Measurements from ENCODE around the gene METTL21C. TPM values are rescaled to one million over a fixed set of nuclear protein-coding genes. Genes with fewer than 3 reads are reported as not detected.

Gene METTL21C
- total RNA-seq, 1 donor from 2014 or later, result not detected

GRCh38 chr13:102667023-102667422 is 27.8 kb downstream of the METTL21C start:
- H3K27ac ChIP-seq, result no peak overlapping the region
- no peaks in the 10 kb centered on the region for H3K4me1 ChIP-seq
- no peaks in the 10 kb centered on the region for H3K27me3 ChIP-seq
- no peak for ATAC-seq
- H3K4me3 ChIP-seq, result no peak overlapping the region
- H3K36me3 ChIP-seq, result peaks cover 55% of the 10 kb centered on the region
- no peak for DNase-seq
- TF ChIP-seq CTCF (IDR thresholded peaks at IDR 0.05), result no peak
- intact Hi-C loops (cut with DNase I), result no loop called here
- no peaks in the 10 kb centered on the region for H3K9me3 ChIP-seq

- H3K4me3 ChIP-seq, result no peak overlapping the region
- TF ChIP-seq CTCF (IDR thresholded peaks at IDR 0.05), result no peak
- no peaks in the 10 kb centered on the region for H3K27me3 ChIP-seq
- H3K36me3 ChIP-seq, result peaks cover 59% of the 10 kb centered on the region
- intact Hi-C loops (cut with DNase I), result no loop called here
- DNase-seq (no peak), ATAC-seq (no peak)
- H3K4me1 ChIP-seq, result no peaks in the 10 kb centered on the region
- no peak overlapping the region for H3K27ac ChIP-seq
- no peaks in the 10 kb centered on the region for H3K9me3 ChIP-seq
Measured at GRCh38 chr13:102659168-102659713, 35.6 kb downstream of the METTL21C start.

GRCh38 chr13:102658660-102659059 is 36.2 kb downstream of the METTL21C start:
- Histone ChIP-seq H3K36me3 (peaks cover 58% of the 10 kb centered on the region), H3K27me3 (no peaks in the 10 kb centered on the region), H3K4me3 (no peak overlapping the region), H3K9me3 (no peaks in the 10 kb centered on the region), H3K27ac (no peak overlapping the region), H3K4me1 (no peaks in the 10 kb centered on the region)
- peak; percentile 64 for DNase-seq
- no peak for TF ChIP-seq CTCF (IDR thresholded peaks at IDR 0.05)
- ATAC-seq, result peak; percentile 90
- intact Hi-C loops (cut with DNase I), result no loop called here

- DNase-seq (no peak), ATAC-seq (no peak)
- no peaks in the 10 kb centered on the region for H3K4me1 ChIP-seq
- H3K4me3 ChIP-seq, result no peak overlapping the region
- H3K27me3 ChIP-seq, result no peaks in the 10 kb centered on the region
- intact Hi-C loops (cut with DNase I), result no loop called here
- no peaks in the 10 kb centered on the region for H3K9me3 ChIP-seq
- no peak for TF ChIP-seq CTCF (IDR thresholded peaks at IDR 0.05)
- peaks cover 62% of the 10 kb centered on the region for H3K36me3 ChIP-seq
- no peak overlapping the region for H3K27ac ChIP-seq
Measured at GRCh38 chr13:102657630-102658029, 37.2 kb downstream of the METTL21C start.

- ATAC-seq, result no peak
- intact Hi-C loops (cut with DNase I), result no loop called here
- no peak for TF ChIP-seq CTCF (IDR thresholded peaks at IDR 0.05)
Measured at GRCh38 chr13:102654756-102655155, 40.1 kb downstream of the METTL21C start.

GRCh38 chr13:102651892-102652291 is 43.0 kb downstream of the METTL21C start:
- TF ChIP-seq CTCF (IDR thresholded peaks at IDR 0.05), result no peak
- intact Hi-C loops (cut with DNase I), result no loop called here
- no peak for DNase-seq
- H3K4me3 ChIP-seq, result no peak overlapping the region
- no peaks in the 10 kb centered on the region for H3K4me1 ChIP-seq
- H3K36me3 ChIP-seq, result peaks cover 90% of the 10 kb centered on the region
- no peak overlapping the region for H3K27ac ChIP-seq
- no peaks in the 10 kb centered on the region for H3K27me3 ChIP-seq
- no peak for ATAC-seq
- H3K9me3 ChIP-seq, result no peaks in the 10 kb centered on the region

More at GRCh38 chr13:102654756-102655155, 40.1 kb downstream of the METTL21C start:
- no peaks in the 10 kb centered on the region for H3K27me3 ChIP-seq
- no peak overlapping the region for H3K27ac ChIP-seq
- H3K9me3 ChIP-seq, result no peaks in the 10 kb centered on the region
- H3K4me3 ChIP-seq, result no peak overlapping the region
- H3K36me3 ChIP-seq, result peaks cover 80% of the 10 kb centered on the region
- no peak for DNase-seq
- H3K4me1 ChIP-seq, result no peaks in the 10 kb centered on the region

All from upper lobe of right lung (tissue), 1 donor.